Effector memory CD4-positive, alpha-beta T cell (primary cell): ENCODE data around the gene RPL31.

Experiments
- DNase-seq, 3 donors: peaks; one replicate each; pipeline ENCODE4 v3.0.0-alpha.2; 2020
- H3K27ac ChIP-seq: 2 replicates; pipeline ENCODE4 v1.7.0; 2013; ENCODE audit warnings: mild to moderate bottlenecking, low read length, moderate library complexity; ENCODE audit not compliant: insufficient read depth, poor library complexity, severe bottlenecking
- H3K27me3 ChIP-seq: replicated peaks from 2 replicates; pipeline ENCODE4 v1.7.0; 2013; ENCODE audit warnings: mild to moderate bottlenecking, low read length; ENCODE audit not compliant: insufficient read depth, control insufficient read depth, poor library complexity, severe bottlenecking
- H3K36me3 ChIP-seq: 2 replicates; pipeline ENCODE4 v1.7.0; 2013; ENCODE audit warnings: mild to moderate bottlenecking, low read length, moderate library complexity; ENCODE audit not compliant: control insufficient read depth, insufficient read depth
- H3K4me1 ChIP-seq: 2 replicates; pipeline ENCODE4 v1.7.0; 2013; ENCODE audit warnings: low read length, mild to moderate bottlenecking; ENCODE audit not compliant: control insufficient read depth, insufficient read depth, poor library complexity, severe bottlenecking
- H3K4me3 ChIP-seq: 2 replicates; pipeline ENCODE4 v1.7.0; 2013; ENCODE audit warnings: low read length, low read depth, mild to moderate bottlenecking; ENCODE audit not compliant: insufficient read depth, poor library complexity, severe bottlenecking
- H3K9me3 ChIP-seq: 2 replicates; pipeline ENCODE4 v1.7.0; 2013; ENCODE audit warnings: mild to moderate bottlenecking, low read length, moderate library complexity; ENCODE audit not compliant: control insufficient read depth

RPL31 gene

GRCh38 chr2:100974712-100975520, 27.2 kb upstream of the RPL31 start:
- H3K4me1 ChIP-seq, result no peaks in the 10 kb centered on the region
- H3K9me3 ChIP-seq, result no peaks in the 10 kb centered on the region
- DNase-seq, result no peak
- H3K27ac ChIP-seq, result no peak overlapping the region
- no peaks in the 10 kb centered on the region for H3K27me3 ChIP-seq
- H3K36me3 ChIP-seq, result no peaks in the 10 kb centered on the region
- no peak overlapping the region for H3K4me3 ChIP-seq

GRCh38 chr2:100975521-100975785, 26.6 kb upstream of the RPL31 start:
- H3K36me3 ChIP-seq, result no peaks in the 10 kb centered on the region
- no peaks in the 10 kb centered on the region for H3K4me1 ChIP-seq
- no peak overlapping the region for H3K4me3 ChIP-seq
- no peaks in the 10 kb centered on the region for H3K27me3 ChIP-seq
- no peak overlapping the region for H3K27ac ChIP-seq
- no peak for DNase-seq
- H3K9me3 ChIP-seq, result no peaks in the 10 kb centered on the region

- H3K27ac ChIP-seq, result no peak overlapping the region
- no peaks in the 10 kb centered on the region for H3K9me3 ChIP-seq
- DNase-seq, result no peak
- H3K4me3 ChIP-seq, result no peak overlapping the region
- no peaks in the 10 kb centered on the region for H3K36me3 ChIP-seq
- no peaks in the 10 kb centered on the region for H3K4me1 ChIP-seq
- no peaks in the 10 kb centered on the region for H3K27me3 ChIP-seq
Observed at GRCh38 chr2:100976061-100976460, 26.0 kb upstream of the RPL31 start.

GRCh38 chr2:100976645-100977391, 25.3 kb upstream of the RPL31 start:
- Histone ChIP-seq H3K36me3 (no peaks in the 10 kb centered on the region), H3K4me3 (no peak overlapping the region)

GRCh38 chr2:100977511-100977910, 24.6 kb upstream of the RPL31 start:
- Histone ChIP-seq H3K4me3 (no peak overlapping the region), H3K27ac (no peak overlapping the region), H3K4me1 (no peaks in the 10 kb centered on the region), H3K27me3 (no peaks in the 10 kb centered on the region), H3K9me3 (no peaks in the 10 kb centered on the region), H3K36me3 (no peaks in the 10 kb centered on the region)
- DNase-seq, result no peak

More at GRCh38 chr2:100976645-100977391, 25.3 kb upstream of the RPL31 start:
- no peaks in the 10 kb centered on the region for H3K4me1 ChIP-seq
- H3K9me3 ChIP-seq, result no peaks in the 10 kb centered on the region
- no peak overlapping the region for H3K27ac ChIP-seq
- DNase-seq, result no peak
- no peaks in the 10 kb centered on the region for H3K27me3 ChIP-seq

- no peak overlapping the region for H3K27ac ChIP-seq
- no peak for DNase-seq
- no peaks in the 10 kb centered on the region for H3K4me1 ChIP-seq
- H3K4me3 ChIP-seq, result no peak overlapping the region
- no peaks in the 10 kb centered on the region for H3K9me3 ChIP-seq
- no peaks in the 10 kb centered on the region for H3K36me3 ChIP-seq
- no peaks in the 10 kb centered on the region for H3K27me3 ChIP-seq
Observed at GRCh38 chr2:100978582-100979191, 23.4 kb upstream of the RPL31 start.

GRCh38 chr2:100980046-100980445, 22.0 kb upstream of the RPL31 start:
- H3K27ac ChIP-seq, result no peak overlapping the region
- no peaks in the 10 kb centered on the region for H3K9me3 ChIP-seq
- H3K4me1 ChIP-seq, result no peaks in the 10 kb centered on the region
- no peaks in the 10 kb centered on the region for H3K27me3 ChIP-seq
- no peak for DNase-seq
- H3K4me3 ChIP-seq, result no peak overlapping the region
- H3K36me3 ChIP-seq, result no peaks in the 10 kb centered on the region

GRCh38 chr2:100981011-100981410, 21.1 kb upstream of the RPL31 start:
- no peak for DNase-seq
- H3K27ac ChIP-seq, result no peak overlapping the region
- no peaks in the 10 kb centered on the region for H3K4me1 ChIP-seq
- no peaks in the 10 kb centered on the region for H3K9me3 ChIP-seq
- H3K36me3 ChIP-seq, result no peaks in the 10 kb centered on the region
- H3K4me3 ChIP-seq, result no peak overlapping the region
- H3K27me3 ChIP-seq, result no peaks in the 10 kb centered on the region

GRCh38 chr2:100982431-100982861, 19.6 kb upstream of the RPL31 start:
- Histone ChIP-seq H3K4me1 (no peaks in the 10 kb centered on the region), H3K27me3 (no peaks in the 10 kb centered on the region), H3K4me3 (no peak overlapping the region), H3K36me3 (no peaks in the 10 kb centered on the region), H3K27ac (no peak overlapping the region), H3K9me3 (no peaks in the 10 kb centered on the region)
- DNase-seq, result no peak

GRCh38 chr2:100983201-100983600, 18.9 kb upstream of the RPL31 start:
- Histone ChIP-seq H3K36me3 (no peaks in the 10 kb centered on the region), H3K27ac (no peak overlapping the region)

More at GRCh38 chr2:100983201-100983600, 18.9 kb upstream of the RPL31 start:
- H3K27me3 ChIP-seq, result no peaks in the 10 kb centered on the region
- no peaks in the 10 kb centered on the region for H3K4me1 ChIP-seq
- H3K4me3 ChIP-seq, result no peak overlapping the region
- H3K9me3 ChIP-seq, result no peaks in the 10 kb centered on the region
- no peak for DNase-seq
